Loucy (cell line): ENCODE results near the gene ATF7.
"Not testable (repeated sequence)": the region's sequence is repeated elsewhere in the genome, so short reads cannot be mapped to it uniquely, and the experiment has no call there.

Source experiments
- H2AFZ ChIP-seq: fragments of 200-600 bp; sonication (generic); 2 replicates; pipeline ENCODE4 v1.6.0; 2016; ENCODE audit warnings: antibody characterized with exemption, mild to moderate bottlenecking, low read length, moderate library complexity
- H3F3A ChIP-seq: fragments of 200-600 bp; 2 replicates; pipeline ENCODE4 v1.6.0; 2016; ENCODE audit warnings: antibody characterized with exemption, low read depth, mild to moderate bottlenecking
- H3K27me3 ChIP-seq: fragments of 200-600 bp; sonication (generic); 2 replicates; pipeline ENCODE4 v1.6.1; 2014; ENCODE audit warnings: low read length, mild to moderate bottlenecking; ENCODE audit not compliant: insufficient read depth, poor library complexity, severe bottlenecking
- H3K36me3 ChIP-seq: fragments of 200-600 bp; sonication (generic); 2 replicates; pipeline ENCODE4 v1.6.1; 2016; ENCODE audit warnings: low read length; ENCODE audit not compliant: insufficient read depth
- H3K4me1 ChIP-seq: fragments of 200-600 bp; sonication (generic); 2 replicates; pipeline ENCODE4 v1.5.1; 2014; ENCODE audit warnings: low read length, mild to moderate bottlenecking; ENCODE audit not compliant: insufficient read depth, poor library complexity, severe bottlenecking
- H3K4me2 ChIP-seq: fragments of 200-600 bp; sonication (generic); 2 replicates; pipeline ENCODE4 v1.6.0; 2014; ENCODE audit warnings: antibody characterized with exemption, low read length, low read depth, mild to moderate bottlenecking; ENCODE audit not compliant: poor library complexity, severe bottlenecking
- H3K4me3 ChIP-seq: fragments of 200-600 bp; sonication (generic); 2 replicates; pipeline ENCODE4 v1.5.1; 2014; ENCODE audit warnings: low read length, mild to moderate bottlenecking, mixed read lengths; ENCODE audit not compliant: poor library complexity, severe bottlenecking
- H3K79me2 ChIP-seq: fragments of 200-600 bp; sonication (generic); 2 replicates; pipeline ENCODE4 v1.6.1; 2014; ENCODE audit warnings: low read length; ENCODE audit not compliant: insufficient read depth
- H3K9ac ChIP-seq: fragments of 200-600 bp; sonication (generic); 2 replicates; pipeline ENCODE4 v1.6.0; 2014; ENCODE audit warnings: mild to moderate bottlenecking, low read depth, low read length, moderate library complexity; ENCODE audit not compliant: poor library complexity, severe bottlenecking
- H3K9me2 ChIP-seq: fragments of 200-600 bp; sonication (generic); replicated peaks from 2 replicates; pipeline ENCODE4 v1.6.1; 2016; ENCODE audit warnings: low read depth, low read length, mixed read lengths
- H3K9me3 ChIP-seq: fragments of 200-600 bp; sonication (generic); 2 replicates; pipeline ENCODE4 v1.6.1; 2014; ENCODE audit warnings: mild to moderate bottlenecking, antibody characterized with exemption, low read length, low read depth; ENCODE audit not compliant: insufficient read depth
- H4K20me1 ChIP-seq: fragments of 200-600 bp; sonication (generic); 2 replicates; pipeline ENCODE4 v1.6.0; 2014; ENCODE audit warnings: antibody characterized with exemption, low read length, mild to moderate bottlenecking; ENCODE audit not compliant: insufficient read depth, poor library complexity, severe bottlenecking
- CTCF ChIP-seq: fragments of 200-600 bp; sonication (generic); conservative IDR thresholded peaks from 2 replicates; pipeline ENCODE4 v1.5.1; 2014; ENCODE audit warnings: mild to moderate bottlenecking, antibody characterized with exemption, low read length
- EZH2phosphoT487 ChIP-seq: fragments of 200-600 bp; IDR thresholded peaks from 2 replicates; pipeline ENCODE4 v1.6.1; 2018; ENCODE audit warnings: antibody characterized with exemption, mild to moderate bottlenecking, moderate library complexity, borderline replicate concordance

ATF7 gene

GRCh38 chr12:53613821-53614220, 12.4 kb downstream of the ATF7 start:
- TF ChIP-seq EZH2phosphoT487 (no peak), CTCF (no peak)
- H3K4me2 ChIP-seq = no peak overlapping the region
- H3K4me1 ChIP-seq = peaks cover 13% of the 10 kb centered on the region
- no peaks in the 10 kb centered on the region for H3K9me3 ChIP-seq
- H3K79me2 ChIP-seq = peaks cover 40% of the 10 kb centered on the region; the same call in 1 of the 2 replicates
- H3K36me3 ChIP-seq = no peaks in the 10 kb centered on the region
- no peaks in the 10 kb centered on the region for H3K27me3 ChIP-seq
- no peaks in the 10 kb centered on the region for H4K20me1 ChIP-seq
- no peak overlapping the region for H3K9ac ChIP-seq
- H3K4me3 ChIP-seq = no peak overlapping the region
- no peaks in the 10 kb centered on the region for H3K9me2 ChIP-seq
- no peaks in the 10 kb centered on the region for H3F3A ChIP-seq
- H2AFZ ChIP-seq = no peak overlapping the region

GRCh38 chr12:53612978-53613377, 13.2 kb downstream of the ATF7 start:
- H3K36me3 ChIP-seq = no peaks in the 10 kb centered on the region
- H3K27me3 ChIP-seq = no peaks in the 10 kb centered on the region
- no peaks in the 10 kb centered on the region for H3K9me3 ChIP-seq
- no peak overlapping the region for H3K9ac ChIP-seq
- H3K4me1 ChIP-seq = peaks cover 5% of the 10 kb centered on the region
- TF ChIP-seq CTCF = no peak
- TF ChIP-seq EZH2phosphoT487 = no peak
- H3K4me2 ChIP-seq = no peak overlapping the region
- no peaks in the 10 kb centered on the region for H3F3A ChIP-seq
- H3K9me2 ChIP-seq = no peaks in the 10 kb centered on the region
- H4K20me1 ChIP-seq = no peaks in the 10 kb centered on the region
- no peak overlapping the region for H3K4me3 ChIP-seq
- H2AFZ ChIP-seq = no peak overlapping the region
- peaks cover 33% of the 10 kb centered on the region; the same call in 1 of the 2 replicates for H3K79me2 ChIP-seq

- Histone ChIP-seq H3K4me2 (no peak overlapping the region), H3K4me3 (no peak overlapping the region), H3K36me3 (no peaks in the 10 kb centered on the region), H4K20me1 (no peaks in the 10 kb centered on the region), H3F3A (no peaks in the 10 kb centered on the region), H2AFZ (no peak overlapping the region), H3K27me3 (no peaks in the 10 kb centered on the region), H3K9me2 (no peaks in the 10 kb centered on the region), H3K9ac (no peak overlapping the region), H3K4me1 (no peaks in the 10 kb centered on the region), H3K79me2 (peaks cover 18% of the 10 kb centered on the region; the same call in 1 of the 2 replicates), H3K9me3 (no peaks in the 10 kb centered on the region)
- TF ChIP-seq EZH2phosphoT487 = no peak
- no peak for TF ChIP-seq CTCF
These were observed 14.9 kb downstream of the ATF7 start for GRCh38 chr12:53611304-53611703.

GRCh38 chr12:53606688-53607087, 19.5 kb downstream of the ATF7 start:
- H3F3A ChIP-seq, H3K9me2 ChIP-seq, H3K4me2 ChIP-seq, H3K36me3 ChIP-seq, H3K27me3 ChIP-seq, H4K20me1 ChIP-seq, H3K9ac ChIP-seq, H2AFZ ChIP-seq, H3K9me3 ChIP-seq, H3K4me3 ChIP-seq: not testable (repeated sequence)
- Histone ChIP-seq H3K79me2 (peaks cover 20% of the 10 kb centered on the region), H3K4me1 (peaks cover 16% of the 10 kb centered on the region)
